ENCODE data around the gene GLIS1.

GRCh38 chr1:53532377-53532776 is 206.6 kb downstream of the GLIS1 start:
- TF ChIP-seq CTCF (IDR thresholded peaks at IDR 0.05; ENCODE audit: poor library complexity, severe bottlenecking) (no peak), REST (IDR thresholded peaks at IDR 0.05; ENCODE audit: borderline replicate concordance) (no peak), POLR2AphosphoS5 (IDR thresholded peaks at IDR 0.05) (no peak), SMC3 (conservative IDR thresholded peaks at IDR 0.05; ENCODE audit: poor library complexity) (no peak), EP300 (conservative IDR thresholded peaks at IDR 0.05; ENCODE audit: poor library complexity, severe bottlenecking) (no peak)

Data from neural cell (in vitro differentiated cells).